Naive thymus-derived CD4-positive, alpha-beta T cell (primary cell): ENCODE measurements around the gene VPS18. TPM values are rescaled to one million over a fixed set of nuclear protein-coding genes. Genes with fewer than 3 reads are reported as not detected.

Experiments
- ATAC-seq: fragments of 150-1000 bp; cut with Tn5 transposase; 2 replicates; pipeline ENCODE4 v1.10.0; 2021; ENCODE audit warnings: mild to moderate bottlenecking, moderate library complexity
- CTCF ChIA-PET: fragments of 350-600 bp; sonication (Branson Sonifier 250); formaldehyde crosslinking; loops from one replicate; lab custom pipeline; 2021; ENCODE audit warnings: antibody characterized with exemption; lab: Charles Lee
- POLR2A ChIA-PET: fragments of 350-600 bp; sonication (Branson Sonifier 250); formaldehyde crosslinking; loops from one replicate; lab custom pipeline; 2021; ENCODE audit warnings: antibody characterized with exemption, inconsistent platforms; lab: Charles Lee
- DNase-seq, 9 donors: peaks; one replicate each; pipeline versions ENCODE4 v3.0.0 to v3.0.0-alpha.2; 2020 to 2022; ENCODE audit warnings: mixed read lengths in 1 of 9
- H3K27ac ChIP-seq: one replicate; pipeline ENCODE4 v1.7.0; 2013; ENCODE audit warnings: mild to moderate bottlenecking, low read depth, low read length, moderate library complexity
- H3K27me3 ChIP-seq, 2 donors: one replicate each; pipeline ENCODE4 v1.7.0; 2013; ENCODE audit warnings: low read length in 2 of 2, mild to moderate bottlenecking in 2 of 2, moderate library complexity in 2 of 2; ENCODE audit not compliant: control insufficient read depth in 2 of 2, insufficient read depth in 2 of 2
- H3K36me3 ChIP-seq, 3 experiments: 1 replicate in 2 of 3; 2 replicates in 1 of 3; pipeline ENCODE4 v1.7.0; 2013; ENCODE audit warnings: low read length in 3 of 3, mild to moderate bottlenecking in 3 of 3, moderate library complexity in 1 of 3; ENCODE audit not compliant: insufficient read depth in 3 of 3, control insufficient read depth in 2 of 3
- H3K4me1 ChIP-seq, 2 donors: one replicate each; pipeline ENCODE4 v1.7.0; 2013; ENCODE audit warnings: low read length in 2 of 2, mild to moderate bottlenecking in 2 of 2, moderate library complexity in 1 of 2; ENCODE audit not compliant: control insufficient read depth in 2 of 2, insufficient read depth in 2 of 2
- H3K4me3 ChIP-seq: 2 replicates; pipeline ENCODE4 v1.7.0; 2013; ENCODE audit warnings: mild to moderate bottlenecking, low read length
- H3K9me3 ChIP-seq, 3 experiments: 1 replicate in 2 of 3; 2 replicates in 1 of 3; pipeline ENCODE4 v1.7.0; 2013; ENCODE audit warnings: low read length in 3 of 3; ENCODE audit not compliant: control insufficient read depth in 2 of 3
- H3K27ac Mint-ChIP-seq, 9 donors: one replicate each; pipeline ENCODE4 v1.8.0; 2020 to 2022; ENCODE audit warnings: mixed read lengths in 9 of 9, mild to moderate bottlenecking in 8 of 9, moderate library complexity in 5 of 9, inconsistent platforms in 2 of 9
- H3K27me3 Mint-ChIP-seq, 5 donors: one replicate each; pipeline ENCODE4 v1.8.0; 2021 to 2022; ENCODE audit warnings: mixed read lengths in 5 of 5, mild to moderate bottlenecking in 1 of 5
- H3K36me3 Mint-ChIP-seq, 5 donors: one replicate each; pipeline ENCODE4 v1.8.0; 2020 to 2022; ENCODE audit warnings: mixed read lengths in 5 of 5, mild to moderate bottlenecking in 3 of 5, inconsistent platforms in 1 of 5
- H3K4me1 Mint-ChIP-seq, 7 donors: one replicate each; pipeline ENCODE4 v1.8.0; 2020 to 2022; ENCODE audit warnings: mixed read lengths in 7 of 7, mild to moderate bottlenecking in 3 of 7, inconsistent platforms in 1 of 7
- H3K4me3 Mint-ChIP-seq, 10 donors: one replicate each; pipeline ENCODE4 v1.8.0; 2020 to 2022; ENCODE audit warnings: mild to moderate bottlenecking in 10 of 10, mixed read lengths in 10 of 10, moderate library complexity in 6 of 10, inconsistent platforms in 2 of 10
- H3K9me3 Mint-ChIP-seq, 11 donors: one replicate each; pipeline ENCODE4 v1.8.0; 2020 to 2022; ENCODE audit warnings: mixed read lengths in 11 of 11, mild to moderate bottlenecking in 4 of 11, inconsistent platforms in 1 of 11, moderate library complexity in 1 of 11
- intact Hi-C, 2 donors: fragments of 100-400 bp; cut with micrococcal nuclease; formaldehyde crosslinking; loops; one replicate each; pipeline ENCODE4 v1.15.1; 2023
- polyA plus RNA-seq, 2 donors: library from polyadenylated mRNA; unstranded; fragments of 300-500 nt; fragmentation: Illumina TruSeq; gene quantifications; one replicate each; pipeline ENCODE4 v1.2.3, GENCODE V29; 2021
- total RNA-seq, 6 experiments: library from RNA in 5 of 6; stranded (reverse) in 5 of 6; gene quantifications; 1 replicate in 5 of 6; 2 replicates in 1 of 6; pipeline ENCODE4 v1.2.3 and lab custom pipeline; 2021 to 2026

The VPS18 gene
- total and polyA plus RNA-seq, 7 experiments from 2014 or later = 15.9 to 25.8 (median 20.5) TPM

DNA sequence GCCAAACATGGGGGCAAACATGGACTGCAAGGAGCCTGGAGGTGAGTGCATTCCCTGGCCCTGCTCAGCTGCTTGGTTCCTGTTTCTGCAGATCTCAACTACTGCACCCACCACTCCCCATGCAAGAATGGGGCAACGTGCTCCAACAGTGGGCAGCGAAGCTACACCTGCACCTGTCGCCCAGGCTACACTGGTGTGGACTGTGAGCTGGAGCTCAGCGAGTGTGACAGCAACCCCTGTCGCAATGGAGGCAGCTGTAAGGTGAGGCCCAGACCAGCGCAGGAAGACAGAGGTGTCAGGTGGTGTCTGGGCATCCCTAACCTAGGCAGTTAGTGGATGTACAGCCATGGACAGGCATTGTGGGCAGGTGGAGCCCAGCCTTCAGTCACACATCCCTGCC, 40.2 kb downstream of the VPS18 start:
- peaks cover 12 to 31% (median 27%) of the 10 kb centered on the region in 7 donors for H3K4me1 Mint-ChIP-seq
- H3K9me3 Mint-ChIP-seq = peaks cover 0 to 2% (median 0%) of the 10 kb centered on the region in 11 donors
- H3K4me3 ChIP-seq = no peak overlapping the region
- peaks cover 10 to 17% of the 10 kb centered on the region in 2 donors for H3K4me1 ChIP-seq
- H3K9me3 ChIP-seq = no peaks in the 10 kb centered on the region
- no peak for ATAC-seq
- DNase-seq = no peak
- H3K27me3 Mint-ChIP-seq = peaks cover 31 to 35% (median 34%) of the 10 kb centered on the region in 5 donors
- ChIA-PET CTCF (no interaction called here), POLR2A (no interaction called here)
- no peak overlapping the region for H3K4me3 Mint-ChIP-seq
- intact Hi-C loops = no loop called here
- no peaks in the 10 kb centered on the region for H3K36me3 ChIP-seq
- no peak overlapping the region for H3K27ac ChIP-seq
- H3K27me3 ChIP-seq = peaks cover 5 to 22% of the 10 kb centered on the region in 2 donors
- peaks cover 0 to 4% (median 0%) of the 10 kb centered on the region in 5 donors for H3K36me3 Mint-ChIP-seq
- H3K27ac Mint-ChIP-seq = no peak overlapping the region

DNA sequence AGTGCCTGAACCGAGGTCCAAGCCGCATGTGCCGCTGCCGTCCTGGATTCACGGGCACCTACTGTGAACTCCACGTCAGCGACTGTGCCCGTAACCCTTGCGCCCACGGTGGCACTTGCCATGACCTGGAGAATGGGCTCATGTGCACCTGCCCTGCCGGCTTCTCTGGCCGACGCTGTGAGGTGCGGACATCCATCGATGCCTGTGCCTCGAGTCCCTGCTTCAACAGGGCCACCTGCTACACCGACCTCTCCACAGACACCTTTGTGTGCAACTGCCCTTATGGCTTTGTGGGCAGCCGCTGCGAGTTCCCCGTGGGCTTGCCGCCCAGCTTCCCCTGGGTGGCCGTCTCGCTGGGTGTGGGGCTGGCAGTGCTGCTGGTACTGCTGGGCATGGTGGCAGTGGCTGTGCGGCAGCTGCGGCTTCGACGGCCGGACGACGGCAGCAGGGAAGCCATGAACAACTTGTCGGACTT, 42.0 kb downstream of the VPS18 start:
- Mint-ChIP-seq H3K4me3 (no peak overlapping the region), H3K27ac (no peak overlapping the region)
- POLR2A ChIA-PET = no interaction called here

DNA sequence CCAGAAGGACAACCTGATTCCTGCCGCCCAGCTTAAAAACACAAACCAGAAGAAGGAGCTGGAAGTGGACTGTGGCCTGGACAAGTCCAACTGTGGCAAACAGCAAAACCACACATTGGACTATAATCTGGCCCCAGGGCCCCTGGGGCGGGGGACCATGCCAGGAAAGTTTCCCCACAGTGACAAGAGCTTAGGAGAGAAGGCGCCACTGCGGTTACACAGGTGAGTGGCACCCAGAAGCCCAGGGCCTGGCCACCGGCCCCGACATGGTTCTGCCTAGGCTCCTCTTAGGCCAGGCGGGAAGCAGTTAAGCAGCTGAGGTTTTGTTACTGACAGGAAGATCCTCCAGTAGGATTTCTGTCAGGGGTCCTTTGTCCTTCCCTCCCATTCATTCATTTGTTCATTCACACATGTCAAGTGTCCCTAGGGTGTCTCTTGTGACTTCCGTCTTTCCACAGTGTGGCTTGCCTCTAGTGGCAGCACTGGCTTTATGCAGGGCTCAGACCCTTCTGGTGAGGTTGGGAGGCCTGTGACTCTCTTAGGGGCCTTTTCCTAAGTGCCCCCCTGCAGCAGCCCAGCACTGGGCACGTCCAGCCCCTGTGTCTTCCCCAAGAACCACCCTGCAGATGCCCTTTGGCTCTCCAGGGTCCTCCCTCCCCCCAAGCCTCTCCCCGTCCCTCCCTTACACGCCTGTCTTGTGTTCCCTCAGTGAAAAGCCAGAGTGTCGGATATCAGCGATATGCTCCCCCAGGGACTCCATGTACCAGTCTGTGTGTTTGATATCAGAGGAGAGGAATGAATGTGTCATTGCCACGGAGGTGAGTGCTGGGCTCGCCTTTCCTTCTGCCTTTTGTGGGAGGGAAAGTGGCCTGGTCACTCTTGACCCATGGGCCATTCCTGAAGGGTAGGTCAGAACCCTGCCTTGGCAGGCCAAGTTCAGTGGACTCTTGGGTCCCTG, 42.7 kb downstream of the VPS18 start:
- intact Hi-C loops = no loop called here
- ATAC-seq (no peak), DNase-seq (no peak)
- Mint-ChIP-seq H3K27me3 (peaks cover 10 to 12% (median 11%) of the 10 kb centered on the region in 5 donors), H3K4me3 (no peak overlapping the region), H3K36me3 (no peaks in the 10 kb centered on the region), H3K27ac (no peak overlapping the region), H3K4me1 (peaks cover 0 to 26% (median 22%) of the 10 kb centered on the region in 7 donors), H3K9me3 (no peaks in the 10 kb centered on the region)
- Histone ChIP-seq H3K27me3 (no peaks in the 10 kb centered on the region), H3K4me3 (no peak overlapping the region), H3K9me3 (no peaks in the 10 kb centered on the region), H3K36me3 (no peaks in the 10 kb centered on the region), H3K4me1 (peaks cover 0 to 10% of the 10 kb centered on the region in 2 donors), H3K27ac (no peak overlapping the region)
- CTCF ChIA-PET = no interaction called here
- POLR2A ChIA-PET = no interaction called here

More for the DNA sequence above, 42.0 kb downstream of the VPS18 start:
- no peak overlapping the region for H3K27ac ChIP-seq
- H3K9me3 ChIP-seq = no peaks in the 10 kb centered on the region
- ATAC-seq = no peak
- CTCF ChIA-PET = no interaction called here
- intact Hi-C loops = no loop called here
- no peaks in the 10 kb centered on the region for H3K36me3 Mint-ChIP-seq
- no peak overlapping the region for H3K4me3 ChIP-seq
- peaks cover 16 to 19% (median 18%) of the 10 kb centered on the region in 5 donors for H3K27me3 Mint-ChIP-seq
- H3K36me3 ChIP-seq = no peaks in the 10 kb centered on the region
- DNase-seq = no peak
- H3K4me1 ChIP-seq = peaks cover 0 to 8% of the 10 kb centered on the region in 2 donors
- H3K9me3 Mint-ChIP-seq = no peaks in the 10 kb centered on the region
- peaks cover 0 to 7% of the 10 kb centered on the region in 2 donors for H3K27me3 ChIP-seq
- peaks cover 0 to 30% (median 27%) of the 10 kb centered on the region in 7 donors for H3K4me1 Mint-ChIP-seq

- Mint-ChIP-seq H3K36me3 (no peaks in the 10 kb centered on the region), H3K27ac (peak overlapping the region in 5 of 9 donors; percentile 17 to 77 (median 34)), H3K4me3 (no peak overlapping the region), H3K4me1 (peaks cover 7 to 34% (median 28%) of the 10 kb centered on the region in 7 donors), H3K27me3 (peaks cover 6 to 8% (median 7%) of the 10 kb centered on the region in 5 donors), H3K9me3 (peaks cover 0 to 2% (median 0%) of the 10 kb centered on the region in 11 donors)
- no peaks in the 10 kb centered on the region for H3K27me3 ChIP-seq
- no peaks in the 10 kb centered on the region for H3K9me3 ChIP-seq
- ChIA-PET CTCF (interaction anchor here (0.7 to 5.0 kb wide), 2 partner anchors 8 to 33 kb away, joined by 4 to 44 read pairs; no protein-coding TSS in a partner anchor), POLR2A (no interaction called here)
- no peak overlapping the region for H3K27ac ChIP-seq
- no peak overlapping the region for H3K4me3 ChIP-seq
- ATAC-seq = peak; percentile 44
- H3K4me1 ChIP-seq = peaks cover 8 to 18% of the 10 kb centered on the region in 2 donors
- no peaks in the 10 kb centered on the region for H3K36me3 ChIP-seq
- intact Hi-C loops = loop anchor here in 1 of 2 donors (1.0 to 2.0 kb wide), 3 partner anchors 15 to 246 kb away; partner anchors contain the start of gene CHAC1
- peak in 4 of 9 donors; percentile 20 to 42 (median 38) for DNase-seq
Observed at GRCh38 chr15:40937762-40938535, 43.7 kb downstream of the VPS18 start.

- H3K4me1 ChIP-seq = peaks cover 12 to 23% of the 10 kb centered on the region in 2 donors
- H3K27me3 ChIP-seq = no peaks in the 10 kb centered on the region
- H3K9me3 ChIP-seq = no peaks in the 10 kb centered on the region
- ATAC-seq (no peak), DNase-seq (peak in 1 of 9 donors; percentile 29)
- intact Hi-C loops = loop anchor here in 1 of 2 donors (1.0 to 2.0 kb wide), 3 partner anchors 14 to 246 kb away; partner anchors contain the start of gene CHAC1
- Mint-ChIP-seq H3K4me3 (no peak overlapping the region), H3K27me3 (peaks cover 1 to 4% (median 2%) of the 10 kb centered on the region in 5 donors), H3K36me3 (no peaks in the 10 kb centered on the region), H3K9me3 (peaks cover 0 to 2% (median 0%) of the 10 kb centered on the region in 11 donors), H3K4me1 (peaks cover 9 to 36% (median 32%) of the 10 kb centered on the region in 7 donors), H3K27ac (peak overlapping the region in 5 of 9 donors; percentile 17 to 85 (median 34))
- ChIA-PET POLR2A (no interaction called here), CTCF (interaction anchor here (0.7 to 5.0 kb wide), 3 partner anchors 9 to 34 kb away, joined by 4 to 44 read pairs (median 4); no protein-coding TSS in a partner anchor)
- no peak overlapping the region for H3K4me3 ChIP-seq
- H3K27ac ChIP-seq = no peak overlapping the region
- H3K36me3 ChIP-seq = no peaks in the 10 kb centered on the region
Observed at GRCh38 chr15:40938536-40938870, 44.3 kb downstream of the VPS18 start.

- Mint-ChIP-seq H3K27me3 (no peaks in the 10 kb centered on the region), H3K9me3 (peaks cover 0 to 2% (median 0%) of the 10 kb centered on the region in 11 donors), H3K4me3 (peak overlapping the region; percentile 6 to 95 (median 61)), H3K36me3 (no peaks in the 10 kb centered on the region), H3K4me1 (peaks cover 17 to 44% (median 40%) of the 10 kb centered on the region in 7 donors), H3K27ac (peak overlapping the region; percentile 42 to 92 (median 88))
- ChIA-PET CTCF (interaction anchor here (0.7 to 5.0 kb wide), 7 partner anchors 10 to 165 kb away, joined by 3 to 44 read pairs (median 6); partner anchors contain the start of genes CHAC1 and DLL4), POLR2A (interaction anchor here (3.0 to 4.5 kb wide), 3 partner anchors 12 to 33 kb away, joined by 23 to 34 read pairs (median 26); partner anchors contain the start of gene CHAC1)
- H3K27ac ChIP-seq = no peak overlapping the region
- no peaks in the 10 kb centered on the region for H3K36me3 ChIP-seq
- DNase-seq = peak in 2 of 9 donors; percentile 23 to 28
- H3K27me3 ChIP-seq = no peaks in the 10 kb centered on the region
- no peaks in the 10 kb centered on the region for H3K9me3 ChIP-seq
- peaks cover 12 to 27% of the 10 kb centered on the region in 2 donors for H3K4me1 ChIP-seq
- intact Hi-C loops = no loop called here
- no peak for ATAC-seq
- no peak overlapping the region for H3K4me3 ChIP-seq
Observed at GRCh38 chr15:40940296-40940801, 46.1 kb downstream of the VPS18 start.
